Astrocyte (in vitro differentiated cells and primary cell): Measurements from ENCODE around the gene WDR64. TPM values are rescaled to one million over a fixed set of nuclear protein-coding genes. Genes with fewer than 3 reads are reported as not detected.
A peak's percentile ranks its signal among the peaks of the same experiment; 100 is the strongest.

ENCODE experiments used
- DNase-seq: peaks from one replicate; pipeline ENCODE4 v3.0.0-alpha.2; 2010; ENCODE audit warnings: low read depth
- FAIRE-seq: peaks from 2 replicates; lab custom pipeline; 2011; peaks lifted over from hg19 to GRCh38; lab: Jason Lieb, UNC
- H2AFZ ChIP-seq: 2 replicates; pipeline ENCODE4 v1.6.0; 2012; ENCODE audit warnings: low read depth, low read length, inconsistent platforms
- H3K27ac ChIP-seq: 2 replicates; pipeline ENCODE4 v1.5.1; 2011; ENCODE audit warnings: low read depth, low read length, inconsistent platforms
- H3K27me3 ChIP-seq: 2 replicates; pipeline ENCODE4 v1.6.0; 2011; ENCODE audit warnings: low read length, inconsistent platforms; ENCODE audit not compliant: insufficient read depth
- H3K36me3 ChIP-seq: 2 replicates; pipeline ENCODE4 v1.5.1; 2011; ENCODE audit warnings: low read length, inconsistent platforms; ENCODE audit not compliant: insufficient read depth
- H3K4me1 ChIP-seq: 2 replicates; pipeline ENCODE4 v1.5.1; 2011; ENCODE audit warnings: low read length, inconsistent platforms; ENCODE audit not compliant: insufficient read depth
- H3K4me2 ChIP-seq: 2 replicates; pipeline ENCODE4 v1.6.0; 2012; ENCODE audit warnings: low read length, inconsistent platforms
- H3K4me3 ChIP-seq: 2 replicates; pipeline ENCODE4 v1.5.1; 2011; ENCODE audit warnings: low read depth, mild to moderate bottlenecking, low read length, inconsistent platforms; ENCODE audit not compliant: insufficient read depth
- H3K79me2 ChIP-seq: 2 replicates; pipeline ENCODE4 v1.6.0; 2012; ENCODE audit warnings: mild to moderate bottlenecking, low read length, inconsistent platforms; ENCODE audit not compliant: insufficient read depth
- H3K9ac ChIP-seq: 2 replicates; pipeline ENCODE4 v1.6.0; 2012; ENCODE audit warnings: mild to moderate bottlenecking, low read length, inconsistent platforms
- H3K9me3 ChIP-seq: 2 replicates; pipeline ENCODE4 v1.5.1; 2012; ENCODE audit warnings: low read depth, mild to moderate bottlenecking, low read length, inconsistent platforms; ENCODE audit not compliant: insufficient read depth
- H4K20me1 ChIP-seq: 2 replicates; pipeline ENCODE4 v1.6.0; 2012; ENCODE audit warnings: low read length, inconsistent platforms; ENCODE audit not compliant: insufficient read depth
- H3K27ac Mint-ChIP-seq: one replicate; pipeline ENCODE4 v1.8.0; 2021; ENCODE audit warnings: mild to moderate bottlenecking, mixed read lengths; ENCODE audit not compliant: unreplicated experiment
- H3K27me3 Mint-ChIP-seq: one replicate; pipeline ENCODE4 v1.8.0; 2021; ENCODE audit warnings: low read depth, mixed read lengths; ENCODE audit not compliant: unreplicated experiment
- H3K36me3 Mint-ChIP-seq: one replicate; pipeline ENCODE4 v1.8.0; 2021; ENCODE audit warnings: low read depth, mixed read lengths; ENCODE audit not compliant: unreplicated experiment
- H3K4me1 Mint-ChIP-seq: one replicate; pipeline ENCODE4 v1.8.0; 2021; ENCODE audit warnings: low read depth, mixed read lengths; ENCODE audit not compliant: unreplicated experiment
- H3K4me3 Mint-ChIP-seq: one replicate; pipeline ENCODE4 v1.8.0; 2021; ENCODE audit warnings: mild to moderate bottlenecking, moderate library complexity, mixed read lengths; ENCODE audit not compliant: unreplicated experiment
- H3K9me3 Mint-ChIP-seq: one replicate; pipeline ENCODE4 v1.8.0; 2021; ENCODE audit warnings: mild to moderate bottlenecking, mixed read lengths; ENCODE audit not compliant: unreplicated experiment
- EZH2 ChIP-seq: IDR thresholded peaks from 2 replicates; pipeline ENCODE4 v1.6.1; 2012; ENCODE audit warnings: mild to moderate bottlenecking, low read length, inconsistent platforms; ENCODE audit not compliant: insufficient read depth
- total RNA-seq: library from RNA; stranded (reverse); gene quantifications from 2 replicates; pipeline ENCODE4 v1.2.1, GENCODE V29; 2021
- TF ChIP-seq, protein P1 (sequence below): IDR thresholded peaks from 2 replicates; pipeline ENCODE4 v1.5.1; 2011; ENCODE audit warnings: low read depth, mild to moderate bottlenecking, inconsistent platforms, low read length, moderate library complexity; ENCODE audit not compliant: insufficient read depth

The WDR64 gene
- total RNA-seq, 1 donor from 2014 or later = not detected

DNA sequence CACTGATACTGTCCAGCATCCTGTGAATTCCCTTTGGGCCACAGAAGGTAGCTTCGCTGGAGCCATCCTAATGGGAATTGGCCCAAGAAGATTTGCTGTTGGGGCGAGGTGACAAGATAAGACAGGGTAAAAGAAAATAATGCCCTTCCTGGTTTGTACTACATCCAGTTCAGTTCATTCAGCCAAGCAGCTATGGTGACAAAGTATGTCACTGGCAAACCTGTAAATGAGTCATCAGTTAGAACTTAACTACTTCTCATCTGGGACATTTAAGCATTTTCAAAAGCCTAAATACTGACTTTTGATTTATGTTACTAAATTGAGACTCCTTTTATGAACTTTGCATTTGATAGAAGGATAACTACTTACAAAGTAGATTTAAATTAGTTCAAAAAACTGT lies 54.2 kb downstream of the WDR64 start:
- no peak for FAIRE-seq
- Histone ChIP-seq H3K9ac (no peak overlapping the region), H3K27ac (no peak overlapping the region), H2AFZ (no peak overlapping the region), H3K4me2 (no peak overlapping the region), H3K4me3 (no peak overlapping the region), H3K9me3 (no peaks in the 10 kb centered on the region), H3K27me3 (no peaks in the 10 kb centered on the region), H4K20me1 (no peaks in the 10 kb centered on the region), H3K4me1 (peaks cover 4% of the 10 kb centered on the region), H3K36me3 (no peaks in the 10 kb centered on the region), H3K79me2 (no peaks in the 10 kb centered on the region)
- Mint-ChIP-seq H3K27ac (no peak overlapping the region), H3K4me1 (peaks cover 9% of the 10 kb centered on the region), H3K36me3 (no peaks in the 10 kb centered on the region), H3K27me3 (peaks cover 3% of the 10 kb centered on the region), H3K9me3 (peaks cover 1% of the 10 kb centered on the region), H3K4me3 (no peak overlapping the region)
- DNase-seq = peak; percentile 6
- no peak for TF ChIP-seq EZH2
- TF ChIP-seq, protein P1, sequence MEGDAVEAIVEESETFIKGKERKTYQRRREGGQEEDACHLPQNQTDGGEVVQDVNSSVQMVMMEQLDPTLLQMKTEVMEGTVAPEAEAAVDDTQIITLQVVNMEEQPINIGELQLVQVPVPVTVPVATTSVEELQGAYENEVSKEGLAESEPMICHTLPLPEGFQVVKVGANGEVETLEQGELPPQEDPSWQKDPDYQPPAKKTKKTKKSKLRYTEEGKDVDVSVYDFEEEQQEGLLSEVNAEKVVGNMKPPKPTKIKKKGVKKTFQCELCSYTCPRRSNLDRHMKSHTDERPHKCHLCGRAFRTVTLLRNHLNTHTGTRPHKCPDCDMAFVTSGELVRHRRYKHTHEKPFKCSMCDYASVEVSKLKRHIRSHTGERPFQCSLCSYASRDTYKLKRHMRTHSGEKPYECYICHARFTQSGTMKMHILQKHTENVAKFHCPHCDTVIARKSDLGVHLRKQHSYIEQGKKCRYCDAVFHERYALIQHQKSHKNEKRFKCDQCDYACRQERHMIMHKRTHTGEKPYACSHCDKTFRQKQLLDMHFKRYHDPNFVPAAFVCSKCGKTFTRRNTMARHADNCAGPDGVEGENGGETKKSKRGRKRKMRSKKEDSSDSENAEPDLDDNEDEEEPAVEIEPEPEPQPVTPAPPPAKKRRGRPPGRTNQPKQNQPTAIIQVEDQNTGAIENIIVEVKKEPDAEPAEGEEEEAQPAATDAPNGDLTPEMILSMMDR = no peak

GRCh38 chr1:241706967-241707366 lies 54.9 kb downstream of the WDR64 start:
- Mint-ChIP-seq H3K4me1 (peaks cover 9% of the 10 kb centered on the region), H3K36me3 (no peaks in the 10 kb centered on the region), H3K27ac (no peak overlapping the region), H3K9me3 (peaks cover 1% of the 10 kb centered on the region), H3K4me3 (no peak overlapping the region), H3K27me3 (peaks cover 3% of the 10 kb centered on the region)
- TF ChIP-seq, protein P1 = no peak
- Histone ChIP-seq H3K4me2 (no peak overlapping the region), H3K79me2 (no peaks in the 10 kb centered on the region), H3K27me3 (no peaks in the 10 kb centered on the region), H3K4me3 (no peak overlapping the region), H3K4me1 (peaks cover 4% of the 10 kb centered on the region), H4K20me1 (no peaks in the 10 kb centered on the region), H3K36me3 (no peaks in the 10 kb centered on the region), H3K27ac (no peak overlapping the region), H2AFZ (no peak overlapping the region), H3K9ac (no peak overlapping the region), H3K9me3 (no peaks in the 10 kb centered on the region)
- DNase-seq (peak; percentile 39), FAIRE-seq (no peak)

DNA sequence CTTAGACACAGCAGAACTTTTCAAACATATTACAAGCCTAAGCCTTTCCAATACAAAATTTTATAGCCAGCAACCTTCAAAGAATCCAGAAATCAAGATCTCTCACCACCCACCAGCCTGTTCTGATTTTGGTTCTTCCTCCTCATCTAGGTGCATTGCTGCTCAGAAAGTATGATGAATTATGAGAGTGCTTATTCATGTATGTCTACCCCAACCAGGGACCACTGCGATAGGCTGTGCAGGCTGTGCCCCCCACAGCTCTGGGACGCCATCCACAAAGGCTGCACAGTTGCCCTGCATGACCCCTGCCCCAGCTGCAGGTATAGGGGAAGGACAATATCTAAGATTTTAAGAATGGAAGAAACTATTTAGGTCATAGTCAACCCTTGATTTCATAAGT lies 55.4 kb downstream of the WDR64 start:
- H3K4me1 Mint-ChIP-seq = peaks cover 9% of the 10 kb centered on the region
- Histone ChIP-seq H3K27ac (no peak overlapping the region), H3K36me3 (no peaks in the 10 kb centered on the region), H3K79me2 (no peaks in the 10 kb centered on the region), H3K9me3 (no peaks in the 10 kb centered on the region), H4K20me1 (no peaks in the 10 kb centered on the region), H3K9ac (no peak overlapping the region), H2AFZ (no peak overlapping the region), H3K27me3 (no peaks in the 10 kb centered on the region), H3K4me3 (no peak overlapping the region), H3K4me1 (peaks cover 4% of the 10 kb centered on the region), H3K4me2 (no peak overlapping the region)
- no peak for DNase-seq
- H3K27me3 Mint-ChIP-seq = peaks cover 3% of the 10 kb centered on the region
- TF ChIP-seq, protein P1 = no peak
- TF ChIP-seq EZH2 = no peak
- H3K4me3 Mint-ChIP-seq = no peak overlapping the region
- peaks cover 1% of the 10 kb centered on the region for H3K9me3 Mint-ChIP-seq
- no peak for FAIRE-seq
- no peaks in the 10 kb centered on the region for H3K36me3 Mint-ChIP-seq
- no peak overlapping the region for H3K27ac Mint-ChIP-seq
